Astrocyte of the spinal cord (primary cell): ENCODE measurements around the gene B3GALT2.

Experiments used
- DNase-seq: peaks from one replicate; pipeline ENCODE4 v3.0.0; 2011; ENCODE audit warnings: low read depth, low spot score
- H3K4me3 ChIP-seq: 2 replicates; pipeline ENCODE4 v1.5.1; 2011; ENCODE audit warnings: low read depth, mild to moderate bottlenecking, low read length, moderate library complexity
- in situ Hi-C: cut with HindIII; loops from 2 replicates; pipeline ENCODE4 v1.10.0; 2017; ENCODE audit warnings: low sequenced_read_pairs
- TF ChIP-seq, protein P1 (sequence below): IDR thresholded peaks from 2 replicates; pipeline ENCODE4 v1.5.1; 2012; ENCODE audit warnings: low read depth, mild to moderate bottlenecking, low read length, inconsistent platforms

Gene B3GALT2

DNA sequence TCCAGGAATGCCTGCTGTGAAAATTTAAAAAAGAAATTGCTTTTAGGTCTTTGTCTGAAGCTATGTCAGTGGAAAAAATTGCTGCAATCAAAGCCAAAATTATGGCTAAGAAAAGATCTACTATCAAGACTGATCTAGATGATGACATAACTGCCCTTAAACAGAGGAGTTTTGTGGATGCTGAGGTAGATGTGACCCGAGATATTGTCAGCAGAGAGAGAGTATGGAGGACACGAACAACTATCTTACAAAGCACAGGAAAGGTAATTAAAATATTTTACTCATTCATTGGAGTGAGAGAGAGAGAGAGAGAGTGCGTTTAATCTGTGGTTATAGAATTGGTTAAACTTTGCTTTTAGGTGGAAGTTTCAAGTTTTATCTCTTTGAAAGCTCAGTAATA, 44.6 kb downstream of the B3GALT2 start:
- no peak for DNase-seq
- no peak overlapping the region for H3K4me3 ChIP-seq
- TF ChIP-seq, protein P1, sequence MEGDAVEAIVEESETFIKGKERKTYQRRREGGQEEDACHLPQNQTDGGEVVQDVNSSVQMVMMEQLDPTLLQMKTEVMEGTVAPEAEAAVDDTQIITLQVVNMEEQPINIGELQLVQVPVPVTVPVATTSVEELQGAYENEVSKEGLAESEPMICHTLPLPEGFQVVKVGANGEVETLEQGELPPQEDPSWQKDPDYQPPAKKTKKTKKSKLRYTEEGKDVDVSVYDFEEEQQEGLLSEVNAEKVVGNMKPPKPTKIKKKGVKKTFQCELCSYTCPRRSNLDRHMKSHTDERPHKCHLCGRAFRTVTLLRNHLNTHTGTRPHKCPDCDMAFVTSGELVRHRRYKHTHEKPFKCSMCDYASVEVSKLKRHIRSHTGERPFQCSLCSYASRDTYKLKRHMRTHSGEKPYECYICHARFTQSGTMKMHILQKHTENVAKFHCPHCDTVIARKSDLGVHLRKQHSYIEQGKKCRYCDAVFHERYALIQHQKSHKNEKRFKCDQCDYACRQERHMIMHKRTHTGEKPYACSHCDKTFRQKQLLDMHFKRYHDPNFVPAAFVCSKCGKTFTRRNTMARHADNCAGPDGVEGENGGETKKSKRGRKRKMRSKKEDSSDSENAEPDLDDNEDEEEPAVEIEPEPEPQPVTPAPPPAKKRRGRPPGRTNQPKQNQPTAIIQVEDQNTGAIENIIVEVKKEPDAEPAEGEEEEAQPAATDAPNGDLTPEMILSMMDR = no peak
- in situ Hi-C loops = no loop called here

DNA sequence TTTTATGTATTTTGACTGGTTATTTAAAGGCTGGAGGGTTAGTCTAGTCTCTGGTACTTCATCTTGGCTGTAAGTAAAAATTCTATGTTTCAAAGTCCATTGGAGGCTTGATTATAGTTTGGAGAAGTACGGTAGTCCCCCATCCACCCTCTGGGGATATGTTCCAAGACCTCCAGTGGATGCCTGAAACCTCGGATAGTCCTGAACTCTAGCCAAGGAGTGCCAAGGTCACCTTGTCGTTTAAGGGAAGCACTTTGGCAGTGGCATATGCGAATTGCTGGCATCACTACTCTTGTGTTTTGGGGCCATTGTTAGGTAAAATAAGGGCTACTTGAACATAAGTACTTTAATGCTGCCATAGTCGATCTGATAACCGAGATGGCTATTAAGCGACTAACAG, 46.2 kb downstream of the B3GALT2 start:
- TF ChIP-seq, protein P1 = no peak
- DNase-seq = no peak
- H3K4me3 ChIP-seq = no peak overlapping the region
- in situ Hi-C loops = no loop called here

DNA sequence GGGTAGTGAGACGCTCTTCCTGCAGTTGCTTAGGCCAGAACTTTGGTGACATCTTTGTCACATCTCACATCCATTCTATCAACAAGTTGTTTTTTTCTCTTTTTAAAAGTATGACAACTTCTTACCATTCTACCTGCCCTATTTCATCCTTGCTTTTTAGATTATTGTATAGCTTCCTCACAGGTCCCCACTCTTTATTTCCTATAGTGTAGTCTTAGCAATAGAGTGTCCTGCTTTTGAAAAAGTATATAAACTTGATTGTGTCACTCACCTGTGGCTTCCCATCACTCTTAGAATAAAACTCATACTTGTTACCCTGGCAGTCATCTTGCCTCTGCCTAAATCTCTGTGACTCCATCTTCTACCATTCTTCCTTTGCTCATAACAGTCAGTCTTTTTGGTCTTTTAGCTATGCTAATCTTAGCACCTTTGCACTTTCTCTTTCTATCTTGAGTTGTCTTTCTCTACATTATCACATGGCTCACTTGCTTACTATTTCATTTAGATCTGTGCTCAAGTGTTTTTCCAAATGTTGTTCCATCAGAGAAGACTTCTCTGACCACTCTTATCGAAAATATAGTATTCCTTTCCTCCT, 55.0 kb downstream of the B3GALT2 start:
- TF ChIP-seq, protein P1 = no peak

More for the DNA sequence above, 55.0 kb downstream of the B3GALT2 start:
- in situ Hi-C loops = no loop called here
- no peak for DNase-seq
- no peak overlapping the region for H3K4me3 ChIP-seq
